Measurements from ENCODE around the gene CWF19L1.

Gene CWF19L1

GRCh38 chr10:100204370-100204769 lies 63.1 kb downstream of the CWF19L1 start:
- TF ChIP-seq GATA3 (IDR thresholded peaks at IDR 0.05; ENCODE audit: low read depth, low read length): no peak
- TF ChIP-seq GATA2 (IDR thresholded peaks at IDR 0.05; ENCODE audit: low read depth, low read length): no peak

- no peak for TF ChIP-seq GATA3 (IDR thresholded peaks at IDR 0.05; ENCODE audit: low read depth, low read length)
- no peak for TF ChIP-seq GATA2 (IDR thresholded peaks at IDR 0.05; ENCODE audit: low read depth, low read length)
Measured at GRCh38 chr10:100201549-100201948, 65.9 kb downstream of the CWF19L1 start.

GRCh38 chr10:100194711-100195110 lies 72.7 kb downstream of the CWF19L1 start:
- TF ChIP-seq GATA3 (IDR thresholded peaks at IDR 0.05; ENCODE audit: low read depth, low read length) (no peak), GATA2 (IDR thresholded peaks at IDR 0.05; ENCODE audit: low read depth, low read length) (no peak)

GRCh38 chr10:100192350-100192749 lies 75.1 kb downstream of the CWF19L1 start:
- no peak for TF ChIP-seq GATA3 (IDR thresholded peaks at IDR 0.05; ENCODE audit: low read depth, low read length)
- TF ChIP-seq GATA2 (IDR thresholded peaks at IDR 0.05; ENCODE audit: low read depth, low read length): no peak

- TF ChIP-seq GATA2 (IDR thresholded peaks at IDR 0.05; ENCODE audit: low read depth, low read length) (no peak), GATA3 (IDR thresholded peaks at IDR 0.05; ENCODE audit: low read depth, low read length) (no peak)
Measured at GRCh38 chr10:100186253-100187212, 80.9 kb downstream of the CWF19L1 start.

- TF ChIP-seq GATA2 (IDR thresholded peaks at IDR 0.05; ENCODE audit: low read depth, low read length): no peak
- no peak for TF ChIP-seq GATA3 (IDR thresholded peaks at IDR 0.05; ENCODE audit: low read depth, low read length)
Measured at GRCh38 chr10:100185364-100186252, 81.8 kb downstream of the CWF19L1 start, which contains the start of gene ERLIN1. Gene ERLIN1, minus strand, starts transcription at chr10:100186029. Its CDS starts 403 bp downstream, at chr10:100185626.

- TF ChIP-seq GATA2 (IDR thresholded peaks at IDR 0.05; ENCODE audit: low read depth, low read length): no peak
- no peak for TF ChIP-seq GATA3 (IDR thresholded peaks at IDR 0.05; ENCODE audit: low read depth, low read length)
Measured at GRCh38 chr10:100184840-100185239, 82.6 kb downstream of the CWF19L1 start.

- TF ChIP-seq GATA2 (IDR thresholded peaks at IDR 0.05; ENCODE audit: low read depth, low read length) (no peak), GATA3 (IDR thresholded peaks at IDR 0.05; ENCODE audit: low read depth, low read length) (no peak)
Measured at GRCh38 chr10:100184426-100184825, 83.0 kb downstream of the CWF19L1 start.

- TF ChIP-seq GATA2 (IDR thresholded peaks at IDR 0.05; ENCODE audit: low read depth, low read length): no peak
- no peak for TF ChIP-seq GATA3 (IDR thresholded peaks at IDR 0.05; ENCODE audit: low read depth, low read length)
Measured at GRCh38 chr10:100183481-100183880, 84.0 kb downstream of the CWF19L1 start.

- TF ChIP-seq GATA2 (IDR thresholded peaks at IDR 0.05; ENCODE audit: low read depth, low read length) (no peak), GATA3 (IDR thresholded peaks at IDR 0.05; ENCODE audit: low read depth, low read length) (no peak)
Measured at GRCh38 chr10:100182908-100183307, 84.5 kb downstream of the CWF19L1 start.
